Measurements from ENCODE around the gene AGBL1.

DNA sequence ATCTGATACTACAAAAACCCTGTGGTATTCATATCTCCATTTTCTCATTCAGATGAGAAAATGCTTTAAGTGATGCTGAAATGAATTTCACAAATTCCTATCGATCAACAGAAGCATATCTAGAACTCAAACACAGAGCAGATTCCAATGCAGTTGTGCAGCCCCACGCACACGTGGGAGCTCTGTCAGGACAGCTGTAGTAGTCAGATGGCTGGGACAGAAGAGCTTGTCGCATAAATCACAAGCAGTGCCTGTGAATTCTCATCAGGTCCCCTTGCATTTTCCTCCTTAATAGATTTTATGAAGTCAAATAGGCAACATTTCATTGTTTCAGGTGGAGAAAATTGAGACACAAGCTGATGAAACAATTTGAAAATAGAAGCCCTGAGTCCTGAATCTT is 792.3 kb downstream of the AGBL1 start:
- TF ChIP-seq POLR2A (IDR thresholded peaks at IDR 0.05), result no peak
- no peak for TF ChIP-seq CTCF (IDR thresholded peaks at IDR 0.05)
